ENCODE results near the gene NFKBIE.

The NFKBIE gene

GRCh38 chr6:44224029-44224964, 41.1 kb downstream of the NFKBIE start:
- no peak for DNase-seq

- DNase-seq = peak; percentile 37
Measured at GRCh38 chr6:44223319-44224028, 41.9 kb downstream of the NFKBIE start, which contains the start of gene SLC29A1. Gene SLC29A1 (plus strand): TSS chr6:44223595. CDS start chr6:44227314, 3,719 bp downstream.

GRCh38 chr6:44222486-44223318, 42.6 kb downstream of the NFKBIE start:
- DNase-seq = no peak

DNA sequence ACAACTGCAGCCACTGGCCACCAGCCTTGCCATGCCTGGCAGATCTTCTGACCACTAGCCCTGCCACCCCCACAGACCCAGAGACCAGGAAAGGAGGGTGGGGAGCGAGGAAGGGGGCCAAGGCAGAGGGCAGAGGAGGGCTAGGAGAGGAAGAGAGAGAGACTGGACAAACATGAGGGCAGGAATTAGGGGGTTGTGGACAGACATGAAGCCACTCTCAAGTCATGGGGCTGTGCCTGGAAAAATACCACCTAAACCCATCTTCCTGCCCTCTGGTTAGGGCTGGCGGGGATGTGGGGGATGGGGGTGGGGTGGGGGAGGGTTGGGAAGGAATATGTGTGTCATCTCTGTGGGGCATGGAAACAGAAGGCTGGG, 43.4 kb downstream of the NFKBIE start:
- no peak for DNase-seq

DNA sequence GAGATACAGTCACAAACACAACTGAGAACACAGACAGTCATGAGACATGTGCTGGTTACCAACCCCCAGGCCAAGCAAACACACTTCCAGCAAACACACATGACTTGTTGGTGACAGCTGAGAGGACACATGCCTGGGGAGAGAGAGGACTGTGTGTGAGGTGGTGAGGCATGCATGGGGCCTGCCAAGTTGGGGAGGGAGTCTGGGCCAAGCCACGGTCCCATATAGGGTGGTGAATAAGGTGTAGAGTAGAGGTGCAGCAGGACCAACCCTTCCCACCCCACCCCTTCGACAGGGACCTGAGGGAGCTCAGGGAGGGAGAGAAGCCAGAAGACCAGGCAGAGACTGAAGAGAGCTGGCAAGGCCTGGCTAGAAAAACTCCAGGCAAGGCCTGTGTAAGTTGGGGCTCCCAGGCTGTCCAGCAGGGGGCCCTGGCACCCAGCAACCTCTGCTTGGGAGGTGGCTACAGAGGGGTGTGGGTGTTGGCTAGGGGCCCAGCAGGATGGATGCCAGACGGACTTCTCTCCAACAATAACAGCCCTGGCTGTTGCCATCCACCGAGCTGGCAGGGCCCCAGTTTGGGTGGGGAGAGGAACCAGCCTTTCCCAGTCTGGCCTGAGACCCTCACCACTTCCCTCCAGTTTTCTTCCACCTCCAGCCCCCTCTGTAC, 43.9 kb downstream of the NFKBIE start:
- DNase-seq = peak; percentile 91

DNA sequence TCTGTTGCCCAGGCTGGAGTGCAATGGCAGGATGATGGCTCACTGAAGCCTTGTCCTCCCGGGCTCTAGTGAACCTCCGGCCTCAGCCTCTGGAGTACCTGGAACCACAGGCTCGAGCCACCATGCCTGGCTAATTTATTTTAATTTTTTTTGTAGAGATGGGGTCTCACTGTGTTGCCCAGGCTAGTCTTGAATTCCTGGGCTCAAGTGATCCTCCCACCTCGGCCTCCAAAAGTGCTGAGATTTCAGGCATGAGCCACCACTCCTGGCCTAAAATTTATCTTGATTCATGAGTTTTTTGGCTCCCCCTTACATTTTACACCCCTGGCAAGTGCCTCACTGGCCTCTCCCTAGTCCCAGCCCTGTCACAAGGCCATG, 44.4 kb downstream of the NFKBIE start:
- DNase-seq = no peak

GRCh38 chr6:44219815-44220784, 45.3 kb downstream of the NFKBIE start:
- DNase-seq = no peak

- no peak for DNase-seq
Measured at GRCh38 chr6:44219053-44219814, 46.1 kb downstream of the NFKBIE start.

DNA sequence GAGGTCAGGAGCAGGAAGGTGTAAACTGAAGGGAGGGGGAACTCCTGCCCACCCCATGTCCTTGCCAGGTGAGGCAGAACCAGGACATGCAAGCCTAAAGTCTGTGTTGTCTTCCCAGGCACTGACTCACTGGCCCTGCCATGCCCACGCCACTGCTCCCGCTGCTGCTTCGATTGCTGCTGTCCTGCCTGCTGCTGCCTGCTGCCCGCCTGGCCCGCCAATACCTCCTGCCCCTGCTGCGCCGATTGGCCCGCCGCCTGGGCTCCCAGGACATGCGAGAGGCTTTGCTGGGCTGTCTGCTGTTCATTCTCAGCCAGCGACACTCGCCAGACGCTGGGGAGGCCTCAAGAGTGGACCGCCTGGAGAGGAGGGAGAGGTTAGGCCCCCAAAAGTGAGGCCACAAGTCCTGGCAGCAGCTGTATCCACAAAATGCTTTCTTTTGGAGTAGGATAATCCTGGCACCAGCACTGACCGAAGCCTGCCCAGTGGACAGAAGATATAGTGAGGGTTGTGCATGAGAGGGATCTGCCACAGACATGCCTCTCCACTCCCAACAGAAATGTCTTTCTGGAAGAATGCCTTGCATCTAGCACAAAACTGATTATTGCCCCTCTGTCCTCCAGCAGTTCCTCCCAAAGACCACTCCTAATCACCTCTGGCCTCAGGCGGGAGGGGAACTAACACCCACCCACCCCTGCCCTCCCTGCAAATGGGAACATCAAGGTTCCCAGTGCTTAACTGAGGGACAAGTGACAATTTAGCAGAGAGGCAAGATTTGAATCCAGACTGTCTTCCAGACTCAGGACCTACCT, 47.8 kb downstream of the NFKBIE start:
- peak; percentile 89 for DNase-seq

- peak; percentile 76 for DNase-seq
Measured at GRCh38 chr6:44216677-44217331, 48.5 kb downstream of the NFKBIE start, which contains the start of gene MYMX. Gene MYMX (plus strand): TSS chr6:44216926. CDS start chr6:44217472, 546 bp downstream.

DNA sequence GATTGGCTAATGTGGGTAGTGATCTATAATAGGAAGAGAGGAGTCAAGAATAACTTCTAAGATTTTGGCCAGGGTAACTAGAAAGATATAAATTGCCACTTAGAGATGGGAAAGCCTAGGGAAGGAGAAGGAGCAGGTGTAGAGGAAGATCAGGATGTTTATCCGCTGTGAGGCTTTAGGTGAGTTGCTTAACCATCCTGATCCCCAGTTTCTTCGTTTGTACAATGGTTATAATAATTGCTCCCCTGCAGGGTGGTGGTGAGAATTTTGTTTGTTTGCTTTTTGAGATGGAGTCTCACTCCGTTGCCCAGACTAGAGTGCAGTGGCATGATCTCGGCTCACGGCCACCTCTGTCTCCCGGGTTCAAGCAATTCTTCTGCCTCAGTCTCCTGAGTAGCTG, 51.0 kb downstream of the NFKBIE start:
- DNase-seq = no peak

DNA sequence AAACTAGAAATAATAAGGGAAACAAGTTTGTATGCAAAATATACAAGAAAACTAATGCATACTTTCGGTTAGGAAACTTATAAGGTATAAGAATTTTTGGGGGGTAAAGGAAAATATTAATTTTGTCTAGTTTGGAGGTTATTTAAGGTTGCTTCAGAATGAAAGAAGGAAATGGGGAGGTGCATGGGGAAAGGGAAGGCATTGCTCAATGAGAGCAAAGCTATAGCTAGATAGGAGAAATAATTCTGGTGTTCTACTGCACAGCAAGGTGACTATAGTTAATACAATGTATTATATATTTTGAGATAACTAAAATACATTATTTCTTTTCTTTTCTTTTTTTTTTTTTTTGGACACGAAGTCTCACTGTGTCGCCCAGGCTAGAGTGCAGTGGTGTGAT, 54.1 kb downstream of the NFKBIE start:
- no peak for DNase-seq

All from NCI-H446 treated with DMSO at 0.1 percent for 48 hours (cell line).